Coronary artery (tissue), 2 donors: ENCODE results near the gene TCF7.

Experiments used
- DNase-seq: peaks from one replicate; pipeline ENCODE4 v3.0.0-alpha.2; 2017; ENCODE audit warnings: low spot score
- H3K27ac ChIP-seq, 2 donors: fragments of 200-600 bp; sonication (generic); one replicate each; pipeline ENCODE4 v1.5.1; 2016 to 2019
- H3K4me3 ChIP-seq: fragments of 200-600 bp; sonication (generic); 2 replicates; pipeline ENCODE4 v1.5.1; 2016; ENCODE audit warnings: mild to moderate bottlenecking, moderate library complexity
- CTCF ChIP-seq: fragments of 200-600 bp; sonication (generic); IDR thresholded peaks from one replicate; pipeline ENCODE4 v1.5.1; 2019; ENCODE audit warnings: antibody characterized with exemption

TCF7 gene

GRCh38 chr5:134114886-134115805 is 665 bp downstream of the TCF7 start:
- peak overlapping the region in 1 of 2 donors; percentile 48 for H3K27ac ChIP-seq
- peak overlapping the region; percentile 74 for H3K4me3 ChIP-seq
- DNase-seq, result no peak
- no peak for TF ChIP-seq CTCF

- Histone ChIP-seq H3K27ac (no peak overlapping the region), H3K4me3 (peak overlapping the region; percentile 74)
- no peak for TF ChIP-seq CTCF
- no peak for DNase-seq
Measured at GRCh38 chr5:134115806-134116175, 1.3 kb downstream of the TCF7 start.

- H3K27ac ChIP-seq, result no peak overlapping the region
- DNase-seq, result no peak
- no peak overlapping the region for H3K4me3 ChIP-seq
- no peak for TF ChIP-seq CTCF
Measured at GRCh38 chr5:134116286-134116685, 1.8 kb downstream of the TCF7 start.

- no peak for DNase-seq
- TF ChIP-seq CTCF, result no peak
- Histone ChIP-seq H3K27ac (no peak overlapping the region), H3K4me3 (no peak overlapping the region)
Measured at GRCh38 chr5:134116789-134117761, 2.6 kb downstream of the TCF7 start.

- DNase-seq, result no peak
- no peak for TF ChIP-seq CTCF
- no peak overlapping the region for H3K4me3 ChIP-seq
- no peak overlapping the region for H3K27ac ChIP-seq
Measured at GRCh38 chr5:134118212-134118835, 3.8 kb downstream of the TCF7 start.

- DNase-seq, result no peak
- Histone ChIP-seq H3K4me3 (no peak overlapping the region), H3K27ac (no peak overlapping the region)
- TF ChIP-seq CTCF, result no peak
Measured at GRCh38 chr5:134119720-134120119, 5.2 kb downstream of the TCF7 start.
